ENCODE data around the gene ATOX1. TPM values are rescaled to one million over a fixed set of nuclear protein-coding genes. Genes with fewer than 3 reads are reported as not detected.

ATOX1 gene
- total and polyA plus RNA-seq, 2 of the 13 experiments (the other 11 are each of a cell fraction or from before 2014, with no cell fraction given), result 62.4 to 124 TPM

DNA sequence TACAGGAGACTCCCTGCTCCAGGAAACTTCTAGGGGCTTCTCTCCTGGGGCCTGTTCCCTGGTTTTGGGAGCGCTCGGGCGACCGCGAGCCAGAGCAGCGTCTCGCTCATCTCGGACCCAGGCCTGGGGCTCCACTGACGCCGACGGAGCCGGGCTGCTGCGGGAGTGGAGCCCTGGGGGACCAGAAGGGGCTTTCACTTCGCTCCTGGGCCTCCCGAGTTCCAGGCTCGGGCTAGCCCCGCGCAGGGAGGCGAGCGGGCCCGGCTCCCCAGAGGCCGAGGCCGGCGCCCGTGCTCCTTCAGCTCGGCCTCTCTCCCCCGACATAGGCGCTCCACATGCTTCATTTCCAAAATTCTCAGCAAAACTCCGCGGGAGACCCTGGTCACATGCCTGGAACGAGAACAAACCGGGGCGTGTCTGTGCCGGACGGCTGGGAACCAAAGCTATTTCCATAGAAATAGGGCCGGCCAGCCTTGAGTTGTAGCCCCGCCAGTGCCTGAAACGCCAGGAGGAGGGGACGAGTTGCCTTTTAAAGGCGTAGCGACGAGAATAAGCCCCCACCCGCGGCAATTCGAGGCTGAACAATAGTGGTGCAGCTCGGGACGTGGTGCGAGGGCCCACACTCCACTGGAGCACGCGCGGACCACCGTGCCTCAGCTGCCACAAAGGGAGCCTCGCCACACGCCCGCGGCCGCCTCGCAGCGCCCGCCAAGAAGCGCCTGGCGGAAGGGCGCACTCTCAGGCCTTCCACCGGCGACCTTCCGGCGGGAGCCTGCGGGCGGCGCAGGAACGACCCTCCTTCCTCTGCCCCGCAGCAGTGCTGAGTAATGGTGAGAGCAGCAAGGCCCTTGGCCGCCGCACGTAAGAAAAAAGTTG, 12.2 kb upstream of the ATOX1 start (continued):
- TF ChIP-seq, protein P1, sequence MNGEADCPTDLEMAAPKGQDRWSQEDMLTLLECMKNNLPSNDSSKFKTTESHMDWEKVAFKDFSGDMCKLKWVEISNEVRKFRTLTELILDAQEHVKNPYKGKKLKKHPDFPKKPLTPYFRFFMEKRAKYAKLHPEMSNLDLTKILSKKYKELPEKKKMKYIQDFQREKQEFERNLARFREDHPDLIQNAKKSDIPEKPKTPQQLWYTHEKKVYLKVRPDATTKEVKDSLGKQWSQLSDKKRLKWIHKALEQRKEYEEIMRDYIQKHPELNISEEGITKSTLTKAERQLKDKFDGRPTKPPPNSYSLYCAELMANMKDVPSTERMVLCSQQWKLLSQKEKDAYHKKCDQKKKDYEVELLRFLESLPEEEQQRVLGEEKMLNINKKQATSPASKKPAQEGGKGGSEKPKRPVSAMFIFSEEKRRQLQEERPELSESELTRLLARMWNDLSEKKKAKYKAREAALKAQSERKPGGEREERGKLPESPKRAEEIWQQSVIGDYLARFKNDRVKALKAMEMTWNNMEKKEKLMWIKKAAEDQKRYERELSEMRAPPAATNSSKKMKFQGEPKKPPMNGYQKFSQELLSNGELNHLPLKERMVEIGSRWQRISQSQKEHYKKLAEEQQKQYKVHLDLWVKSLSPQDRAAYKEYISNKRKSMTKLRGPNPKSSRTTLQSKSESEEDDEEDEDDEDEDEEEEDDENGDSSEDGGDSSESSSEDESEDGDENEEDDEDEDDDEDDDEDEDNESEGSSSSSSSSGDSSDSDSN (CRISPR knock-in tag; IDR thresholded peaks at IDR 0.05), result peak; percentile 52; the same call in 1 of the 2 replicates
- TF ChIP-seq, protein P2, sequence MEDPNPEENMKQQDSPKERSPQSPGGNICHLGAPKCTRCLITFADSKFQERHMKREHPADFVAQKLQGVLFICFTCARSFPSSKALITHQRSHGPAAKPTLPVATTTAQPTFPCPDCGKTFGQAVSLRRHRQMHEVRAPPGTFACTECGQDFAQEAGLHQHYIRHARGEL (CRISPR knock-in tag; IDR thresholded peaks at IDR 0.05), result no peak
- TF ChIP-seq, protein P3, sequence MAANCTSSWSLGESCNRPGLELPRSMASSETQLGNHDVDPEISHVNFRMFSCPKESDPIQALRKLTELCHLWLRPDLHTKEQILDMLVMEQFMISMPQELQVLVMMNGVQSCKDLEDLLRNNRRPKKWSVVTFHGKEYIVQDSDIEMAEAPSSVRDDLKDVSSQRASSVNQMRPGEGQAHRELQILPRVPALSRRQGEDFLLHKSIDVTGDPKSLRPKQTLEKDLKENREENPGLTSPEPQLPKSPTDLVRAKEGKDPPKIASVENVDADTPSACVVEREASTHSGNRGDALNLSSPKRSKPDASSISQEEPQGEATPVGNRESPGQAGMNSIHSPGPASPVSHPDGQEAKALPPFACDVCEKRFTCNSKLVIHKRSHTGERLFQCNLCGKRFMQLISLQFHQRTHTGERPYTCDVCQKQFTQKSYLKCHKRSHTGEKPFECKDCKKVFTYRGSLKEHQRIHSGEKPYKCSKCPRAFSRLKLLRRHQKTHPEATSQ (CRISPR knock-in tag; IDR thresholded peaks at IDR 0.05; ENCODE audit: borderline replicate concordance), result no peak
- TF ChIP-seq SOX5 (CRISPR knock-in tag; IDR thresholded peaks at IDR 0.05; ENCODE audit: borderline replicate concordance), result no peak
- TF ChIP-seq, protein P4, sequence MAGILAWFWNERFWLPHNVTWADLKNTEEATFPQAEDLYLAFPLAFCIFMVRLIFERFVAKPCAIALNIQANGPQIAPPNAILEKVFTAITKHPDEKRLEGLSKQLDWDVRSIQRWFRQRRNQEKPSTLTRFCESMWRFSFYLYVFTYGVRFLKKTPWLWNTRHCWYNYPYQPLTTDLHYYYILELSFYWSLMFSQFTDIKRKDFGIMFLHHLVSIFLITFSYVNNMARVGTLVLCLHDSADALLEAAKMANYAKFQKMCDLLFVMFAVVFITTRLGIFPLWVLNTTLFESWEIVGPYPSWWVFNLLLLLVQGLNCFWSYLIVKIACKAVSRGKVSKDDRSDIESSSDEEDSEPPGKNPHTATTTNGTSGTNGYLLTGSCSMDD (CRISPR knock-in tag; IDR thresholded peaks at IDR 0.05), result no peak
- no peak for TF ChIP-seq KAT7 (CRISPR knock-in tag; IDR thresholded peaks at IDR 0.05; ENCODE audit: borderline replicate concordance)
- no peak for TF ChIP-seq SP1 (IDR thresholded peaks at IDR 0.05)
- no peak for TF ChIP-seq SP1 (CRISPR knock-in tag; IDR thresholded peaks at IDR 0.05)
- TF ChIP-seq, protein P5, sequence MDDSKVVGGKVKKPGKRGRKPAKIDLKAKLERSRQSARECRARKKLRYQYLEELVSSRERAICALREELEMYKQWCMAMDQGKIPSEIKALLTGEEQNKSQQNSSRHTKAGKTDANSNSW (CRISPR knock-in tag; IDR thresholded peaks at IDR 0.05; ENCODE audit: borderline replicate concordance), result no peak
- no peak for TF ChIP-seq SIN3B (IDR thresholded peaks at IDR 0.05; ENCODE audit: low read length)
- TF ChIP-seq ZNF337 (CRISPR knock-in tag; IDR thresholded peaks at IDR 0.05; ENCODE audit: borderline replicate concordance, low read depth), result no peak
- TF ChIP-seq ZNF558 (CRISPR knock-in tag; IDR thresholded peaks at IDR 0.05; ENCODE audit: borderline replicate concordance), result no peak
- TF ChIP-seq MAFG (CRISPR knock-in tag; IDR thresholded peaks at IDR 0.05), result no peak
- TF ChIP-seq, protein P6, sequence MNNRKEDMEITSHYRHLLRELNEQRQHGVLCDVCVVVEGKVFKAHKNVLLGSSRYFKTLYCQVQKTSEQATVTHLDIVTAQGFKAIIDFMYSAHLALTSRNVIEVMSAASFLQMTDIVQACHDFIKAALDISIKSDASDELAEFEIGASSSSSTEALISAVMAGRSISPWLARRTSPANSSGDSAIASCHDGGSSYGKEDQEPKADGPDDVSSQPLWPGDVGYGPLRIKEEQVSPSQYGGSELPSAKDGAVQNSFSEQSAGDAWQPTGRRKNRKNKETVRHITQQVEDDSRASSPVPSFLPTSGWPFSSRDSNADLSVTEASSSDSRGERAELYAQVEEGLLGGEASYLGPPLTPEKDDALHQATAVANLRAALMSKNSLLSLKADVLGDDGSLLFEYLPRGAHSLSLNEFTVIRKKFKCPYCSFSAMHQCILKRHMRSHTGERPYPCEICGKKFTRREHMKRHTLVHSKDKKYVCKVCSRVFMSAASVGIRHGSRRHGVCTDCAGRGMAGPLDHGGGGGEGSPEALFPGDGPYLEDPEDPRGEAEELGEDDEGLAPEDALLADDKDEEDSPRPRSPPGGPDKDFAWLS (CRISPR knock-in tag; IDR thresholded peaks at IDR 0.05; ENCODE audit: borderline replicate concordance), result no peak
- TF ChIP-seq, protein P7, sequence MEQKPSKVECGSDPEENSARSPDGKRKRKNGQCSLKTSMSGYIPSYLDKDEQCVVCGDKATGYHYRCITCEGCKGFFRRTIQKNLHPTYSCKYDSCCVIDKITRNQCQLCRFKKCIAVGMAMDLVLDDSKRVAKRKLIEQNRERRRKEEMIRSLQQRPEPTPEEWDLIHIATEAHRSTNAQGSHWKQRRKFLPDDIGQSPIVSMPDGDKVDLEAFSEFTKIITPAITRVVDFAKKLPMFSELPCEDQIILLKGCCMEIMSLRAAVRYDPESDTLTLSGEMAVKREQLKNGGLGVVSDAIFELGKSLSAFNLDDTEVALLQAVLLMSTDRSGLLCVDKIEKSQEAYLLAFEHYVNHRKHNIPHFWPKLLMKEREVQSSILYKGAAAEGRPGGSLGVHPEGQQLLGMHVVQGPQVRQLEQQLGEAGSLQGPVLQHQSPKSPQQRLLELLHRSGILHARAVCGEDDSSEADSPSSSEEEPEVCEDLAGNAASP (CRISPR knock-in tag; IDR thresholded peaks at IDR 0.05; ENCODE audit: borderline replicate concordance), result no peak
- no peak for TF ChIP-seq ZNF530 (CRISPR knock-in tag; IDR thresholded peaks at IDR 0.05; ENCODE audit: low read depth)
- no peak for TF ChIP-seq AKAP8 (CRISPR knock-in tag; IDR thresholded peaks at IDR 0.05)
- TF ChIP-seq, protein P8, sequence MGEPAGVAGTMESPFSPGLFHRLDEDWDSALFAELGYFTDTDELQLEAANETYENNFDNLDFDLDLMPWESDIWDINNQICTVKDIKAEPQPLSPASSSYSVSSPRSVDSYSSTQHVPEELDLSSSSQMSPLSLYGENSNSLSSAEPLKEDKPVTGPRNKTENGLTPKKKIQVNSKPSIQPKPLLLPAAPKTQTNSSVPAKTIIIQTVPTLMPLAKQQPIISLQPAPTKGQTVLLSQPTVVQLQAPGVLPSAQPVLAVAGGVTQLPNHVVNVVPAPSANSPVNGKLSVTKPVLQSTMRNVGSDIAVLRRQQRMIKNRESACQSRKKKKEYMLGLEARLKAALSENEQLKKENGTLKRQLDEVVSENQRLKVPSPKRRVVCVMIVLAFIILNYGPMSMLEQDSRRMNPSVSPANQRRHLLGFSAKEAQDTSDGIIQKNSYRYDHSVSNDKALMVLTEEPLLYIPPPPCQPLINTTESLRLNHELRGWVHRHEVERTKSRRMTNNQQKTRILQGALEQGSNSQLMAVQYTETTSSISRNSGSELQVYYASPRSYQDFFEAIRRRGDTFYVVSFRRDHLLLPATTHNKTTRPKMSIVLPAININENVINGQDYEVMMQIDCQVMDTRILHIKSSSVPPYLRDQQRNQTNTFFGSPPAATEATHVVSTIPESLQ (CRISPR knock-in tag; conservative IDR thresholded peaks at IDR 0.05), result no peak

Measured in HepG2 (cell line).